Jurkat, Clone E6-1 (cell line): ENCODE measurements around the gene CHMP3.

Source experiments
- DNase-seq: peaks from one replicate; pipeline ENCODE4 v3.0.0-alpha.2; 2011; ENCODE audit warnings: low read depth, low spot score
- H3K4me3 ChIP-seq: 2 replicates; pipeline ENCODE4 v1.5.1; 2011; ENCODE audit warnings: mild to moderate bottlenecking, low read length, control low read depth, moderate library complexity

CHMP3 gene

GRCh38 chr2:86484385-86484784, 78.9 kb downstream of the CHMP3 start:
- H3K4me3 ChIP-seq, result no peak overlapping the region
- DNase-seq, result no peak

GRCh38 chr2:86482034-86482433, 81.2 kb downstream of the CHMP3 start:
- DNase-seq, result no peak
- H3K4me3 ChIP-seq, result no peak overlapping the region

- DNase-seq, result no peak
- H3K4me3 ChIP-seq, result no peak overlapping the region
Measured at GRCh38 chr2:86480105-86480504, 83.1 kb downstream of the CHMP3 start.

GRCh38 chr2:86477349-86477748, 85.9 kb downstream of the CHMP3 start:
- no peak for DNase-seq
- no peak overlapping the region for H3K4me3 ChIP-seq

GRCh38 chr2:86476918-86477317, 86.3 kb downstream of the CHMP3 start:
- DNase-seq, result no peak
- H3K4me3 ChIP-seq, result no peak overlapping the region

GRCh38 chr2:86476092-86476491, 87.2 kb downstream of the CHMP3 start:
- no peak overlapping the region for H3K4me3 ChIP-seq
- DNase-seq, result no peak

GRCh38 chr2:86471637-86472036, 91.6 kb downstream of the CHMP3 start:
- no peak for DNase-seq
- no peak overlapping the region for H3K4me3 ChIP-seq

- no peak for DNase-seq
Measured at GRCh38 chr2:86470890-86471289, 92.4 kb downstream of the CHMP3 start.

GRCh38 chr2:86468162-86469033, 94.8 kb downstream of the CHMP3 start:
- DNase-seq, result peak; percentile 84
- H3K4me3 ChIP-seq, result no peak overlapping the region

More at GRCh38 chr2:86470890-86471289, 92.4 kb downstream of the CHMP3 start:
- no peak overlapping the region for H3K4me3 ChIP-seq

GRCh38 chr2:86466306-86466705, 96.9 kb downstream of the CHMP3 start:
- no peak for DNase-seq
- H3K4me3 ChIP-seq, result no peak overlapping the region

- no peak for DNase-seq
- H3K4me3 ChIP-seq, result no peak overlapping the region
Measured at GRCh38 chr2:86464652-86465051, 98.6 kb downstream of the CHMP3 start.

- no peak for DNase-seq
- H3K4me3 ChIP-seq, result no peak overlapping the region
Measured at GRCh38 chr2:86461042-86461743, 102.0 kb downstream of the CHMP3 start.

- no peak for DNase-seq
- H3K4me3 ChIP-seq, result no peak overlapping the region
Measured at GRCh38 chr2:86455181-86455580, 108.1 kb downstream of the CHMP3 start.

- no peak for DNase-seq
- no peak overlapping the region for H3K4me3 ChIP-seq
Measured at GRCh38 chr2:86454238-86454637, 109.0 kb downstream of the CHMP3 start.

- H3K4me3 ChIP-seq, result no peak overlapping the region
- no peak for DNase-seq
Measured at GRCh38 chr2:86453836-86454235, 109.4 kb downstream of the CHMP3 start.
